Kidney tubule cell (primary cell): ENCODE measurements around the gene SGPL1.

Experiments used
- DNase-seq: peaks from one replicate; pipeline ENCODE4 v3.0.0-alpha.2; 2018; ENCODE audit warnings: low spot score

The SGPL1 gene

GRCh38 chr10:70810967-70811366 lies 4.8 kb upstream of the SGPL1 start:
- no peak for DNase-seq

DNA sequence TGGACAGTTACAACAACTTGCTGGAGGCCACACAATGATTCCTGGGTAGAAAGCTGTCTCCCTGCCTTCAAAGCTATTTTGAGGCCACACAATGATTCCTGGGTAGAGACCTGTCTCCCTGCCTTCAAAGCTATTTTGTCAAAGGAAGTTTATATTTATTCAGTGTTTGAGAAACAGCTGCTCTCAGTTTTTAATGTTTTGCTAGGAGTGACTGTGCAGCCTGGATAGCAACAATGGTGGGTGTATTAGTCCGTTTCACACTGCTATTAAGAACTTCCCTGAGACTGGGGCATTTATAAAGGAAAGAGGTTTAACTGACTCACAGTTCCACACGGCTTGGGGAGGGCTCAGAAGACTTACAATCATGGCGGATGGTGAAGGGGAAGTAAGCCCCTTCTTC lies 3.9 kb upstream of the SGPL1 start:
- no peak for DNase-seq

DNA sequence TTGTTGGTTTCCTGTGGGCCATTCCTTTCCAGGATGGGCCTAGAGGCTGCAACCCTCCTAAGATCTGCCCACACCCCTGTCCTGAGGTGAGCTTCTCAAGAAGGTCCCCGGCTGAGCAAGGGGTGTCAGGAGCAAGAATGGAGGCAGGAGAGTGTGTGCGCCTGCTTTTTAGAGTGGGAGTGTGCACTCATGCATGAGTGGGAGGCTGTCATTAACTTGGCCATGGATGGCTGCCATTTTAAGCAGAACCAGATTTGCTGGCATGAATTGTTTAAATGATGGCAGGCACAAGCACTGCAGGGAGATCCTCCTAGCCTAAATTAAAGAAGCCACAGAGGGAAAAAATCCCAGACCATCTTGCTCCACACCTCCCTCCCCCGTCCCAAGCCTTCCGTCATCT lies 2.9 kb upstream of the SGPL1 start:
- DNase-seq: no peak

DNA sequence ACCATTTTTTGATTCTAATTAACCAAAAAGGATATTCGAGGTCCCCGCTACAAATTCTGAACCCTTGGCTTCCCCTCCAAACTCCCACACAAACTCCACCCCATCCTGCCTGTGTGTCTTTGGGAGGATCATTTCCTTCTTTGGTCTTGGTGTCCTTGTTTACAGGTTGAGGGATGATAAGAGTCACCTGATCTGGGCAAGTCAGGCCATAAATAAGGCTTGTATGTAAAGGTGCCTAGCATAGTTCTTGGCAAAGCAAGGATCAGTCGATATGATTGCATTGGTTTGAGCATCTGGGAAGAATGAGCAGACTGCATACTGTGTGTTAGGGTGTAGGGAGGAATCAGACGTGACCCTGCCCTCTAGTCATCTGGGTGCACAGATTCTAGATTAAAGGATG lies 1.6 kb upstream of the SGPL1 start:
- no peak for DNase-seq

- DNase-seq: peak; percentile 91
Observed at GRCh38 chr10:70816220-70816894, 609 bp downstream of the SGPL1 start.

DNA sequence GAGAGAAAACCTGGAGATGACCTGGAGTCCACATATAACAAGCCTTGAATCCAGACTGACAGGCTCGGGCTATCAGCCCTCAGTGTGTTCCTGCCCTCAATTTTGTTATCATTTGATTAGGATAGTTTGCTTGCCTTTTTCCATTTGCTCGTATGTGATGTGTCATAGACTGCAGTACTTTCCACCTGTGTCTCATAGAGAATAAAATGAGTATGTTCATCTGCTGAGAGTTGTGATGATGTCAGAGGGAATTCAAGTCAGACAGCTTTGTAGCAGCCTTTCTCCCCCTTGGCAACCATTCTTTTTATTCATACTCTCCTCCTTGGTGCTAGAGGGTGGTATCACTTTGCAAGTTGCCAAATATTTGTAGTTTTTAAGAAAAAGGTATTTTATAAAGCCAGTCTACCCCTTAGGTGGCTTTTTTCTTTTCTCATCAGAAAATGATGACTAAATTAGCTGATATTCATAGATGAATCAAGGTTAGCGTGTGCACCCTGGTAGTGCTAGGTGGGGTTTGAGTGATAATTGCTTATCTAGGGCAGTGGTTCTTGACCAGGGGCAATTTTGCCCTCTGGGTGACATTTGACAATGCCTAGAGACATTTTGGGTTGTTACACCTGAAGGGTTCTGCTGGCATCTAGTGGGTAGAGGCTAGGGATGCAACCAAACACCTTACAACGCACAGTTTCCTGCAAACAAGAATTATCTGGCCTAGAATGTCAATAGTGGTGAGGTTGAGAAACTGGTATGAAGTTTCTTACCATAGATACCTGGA lies 5.4 kb downstream of the SGPL1 start:
- DNase-seq: peak; percentile 38

DNA sequence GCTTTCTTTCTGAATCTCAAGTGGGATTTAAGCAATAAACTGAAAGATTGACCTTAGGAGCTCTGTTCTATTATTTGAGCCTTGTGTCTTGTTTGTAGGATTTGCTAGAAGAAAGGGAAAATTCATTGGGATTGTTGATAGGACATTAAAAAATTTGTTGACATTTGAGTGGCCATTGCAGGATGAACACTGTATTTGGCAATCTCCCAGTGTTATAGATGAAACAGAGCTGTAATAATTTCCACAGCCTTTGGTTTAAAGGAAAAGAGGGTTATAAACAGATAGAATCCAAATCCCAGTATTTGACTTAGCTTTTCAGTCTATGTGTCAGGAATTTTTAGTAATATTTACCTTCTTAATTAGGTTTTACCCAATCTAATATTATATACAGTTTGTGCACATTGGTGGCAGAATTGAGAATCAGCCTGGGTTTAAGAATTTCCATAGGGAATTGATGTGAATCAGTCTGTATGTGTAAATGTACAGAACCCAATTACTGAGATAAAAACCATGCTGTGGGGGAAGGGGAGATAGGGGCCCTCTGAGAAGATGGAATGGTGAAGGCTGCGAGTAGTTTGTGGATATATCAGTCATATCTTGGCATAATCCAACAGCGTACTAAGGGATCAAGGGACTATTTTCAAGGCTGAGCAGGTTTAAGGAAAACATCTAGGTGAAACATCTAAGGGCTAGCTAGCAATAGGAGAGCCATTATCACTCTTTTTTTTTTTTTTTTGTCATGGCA lies 6.5 kb downstream of the SGPL1 start:
- no peak for DNase-seq

DNA sequence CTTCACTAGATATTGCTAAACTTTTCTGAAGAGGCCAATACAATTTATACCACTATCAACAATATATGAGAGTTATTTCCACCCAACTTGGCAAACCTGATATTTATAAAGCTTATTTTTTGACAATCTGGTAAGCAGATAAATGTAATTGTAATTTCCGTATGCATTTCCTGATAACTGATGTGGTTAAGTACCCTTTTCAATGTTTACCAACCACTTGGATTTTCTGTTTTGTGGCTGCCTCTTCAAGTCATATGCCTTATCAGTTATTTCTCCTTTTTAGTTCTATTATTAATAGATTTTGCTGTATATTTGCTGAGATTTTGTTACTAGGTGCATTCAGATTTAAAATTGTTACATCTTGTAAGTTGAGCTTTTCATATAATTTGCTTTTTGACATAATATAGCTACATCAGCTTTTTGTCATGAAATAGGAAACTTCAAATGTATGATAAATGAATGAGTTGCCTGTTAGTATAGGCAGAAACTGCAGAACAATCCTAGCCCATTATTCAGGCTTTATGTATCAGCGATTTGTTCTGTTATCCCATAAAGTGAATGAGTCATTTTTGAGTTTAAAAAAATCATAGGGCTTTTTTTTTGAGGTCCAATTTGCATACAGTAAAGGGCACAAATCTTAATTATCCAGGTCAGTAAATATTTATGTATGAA lies 11.5 kb downstream of the SGPL1 start:
- DNase-seq: no peak

- no peak for DNase-seq
Observed at GRCh38 chr10:70828923-70829322, 13.2 kb downstream of the SGPL1 start.

- no peak for DNase-seq
Observed at GRCh38 chr10:70829543-70829942, 13.8 kb downstream of the SGPL1 start.

DNA sequence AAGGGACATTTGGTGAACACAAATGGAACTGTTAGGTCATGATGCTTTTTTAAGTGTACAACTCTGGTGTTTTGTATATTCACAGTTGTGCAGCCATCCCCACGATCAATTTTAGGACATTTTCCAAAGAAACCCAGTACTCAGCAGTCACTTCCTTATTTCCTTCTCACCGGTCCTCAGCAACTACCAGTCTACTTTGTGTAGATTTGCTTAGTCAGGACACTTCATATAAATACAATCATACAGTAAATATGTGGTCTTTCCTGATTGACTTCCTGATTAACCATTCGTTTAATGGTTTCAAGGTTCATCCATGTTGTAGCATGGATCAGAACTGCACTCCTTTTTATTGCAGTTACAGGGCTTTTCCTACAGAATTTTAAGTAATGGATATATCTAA lies 14.4 kb downstream of the SGPL1 start:
- DNase-seq: peak; percentile 71

DNA sequence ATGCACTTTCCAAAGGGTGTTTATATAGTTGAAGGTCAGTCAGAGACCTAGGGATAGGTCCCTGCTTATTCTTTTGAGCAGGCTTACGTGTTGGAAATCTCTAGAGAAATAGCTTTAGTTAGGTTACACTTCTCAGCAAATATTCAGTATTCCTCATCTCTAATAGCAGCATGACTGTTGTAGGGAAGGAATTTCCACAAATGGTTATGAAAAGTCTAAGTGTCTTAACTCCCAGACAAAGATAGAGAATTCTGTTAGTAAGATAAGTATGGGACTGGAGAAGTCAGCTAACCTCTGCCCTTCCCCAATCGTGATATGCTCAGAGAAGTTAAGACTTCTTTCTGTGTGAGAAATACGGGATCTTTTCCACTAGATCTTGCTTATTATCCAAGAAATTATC lies 16.5 kb downstream of the SGPL1 start:
- no peak for DNase-seq

DNA sequence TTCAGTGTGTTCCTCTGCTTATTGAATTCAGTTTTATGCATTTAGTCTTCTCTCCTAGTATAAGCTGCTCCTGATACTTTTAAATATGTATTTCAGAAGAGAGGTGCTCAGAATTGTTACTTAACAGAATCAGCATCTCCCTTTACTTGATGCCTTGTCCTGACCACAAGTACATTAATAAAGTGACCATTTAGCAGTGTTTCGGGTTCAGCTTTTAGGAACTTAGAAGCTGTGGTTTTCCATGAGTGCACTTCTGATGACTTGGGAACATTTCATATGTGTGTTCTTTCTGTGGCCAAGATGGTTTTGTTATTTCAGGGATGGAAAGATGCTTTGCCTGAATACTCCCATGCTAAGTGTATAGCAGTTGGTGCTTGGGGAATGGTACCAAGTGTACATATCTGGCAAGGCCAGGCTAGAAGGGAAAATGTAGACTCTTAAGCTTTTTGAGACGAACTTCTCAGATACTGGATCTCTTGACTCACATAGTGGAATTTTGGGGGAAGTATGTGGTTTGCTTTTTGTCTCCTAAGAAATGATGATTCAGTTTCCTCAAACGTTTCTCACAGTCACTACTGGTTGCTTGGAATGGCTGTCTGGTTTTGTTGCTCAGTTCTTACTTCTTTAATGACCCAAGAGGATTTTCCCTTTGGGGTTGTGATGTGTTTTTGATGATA lies 17.2 kb downstream of the SGPL1 start:
- DNase-seq: peak; percentile 86

DNA sequence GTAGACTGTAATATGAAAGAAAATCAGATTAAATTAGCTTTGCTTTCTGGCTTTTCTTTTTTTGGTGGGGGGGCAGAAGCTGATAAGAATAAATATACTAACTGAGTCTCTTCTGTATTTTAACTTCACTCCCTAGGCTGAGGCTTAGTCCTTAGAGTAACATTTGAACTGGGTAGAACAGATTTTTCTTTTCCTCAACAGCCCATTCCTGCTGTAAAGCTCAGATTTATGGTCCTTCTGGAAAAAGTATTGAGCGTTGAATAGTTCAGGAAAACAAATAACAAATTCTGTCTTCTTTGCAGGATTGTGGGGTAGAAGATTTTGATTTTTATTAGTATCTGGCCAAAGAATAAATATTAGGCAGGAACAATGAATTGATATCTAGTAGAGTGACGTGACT lies 17.9 kb downstream of the SGPL1 start:
- no peak for DNase-seq

GRCh38 chr10:70834021-70834420 lies 18.3 kb downstream of the SGPL1 start:
- DNase-seq: no peak

- no peak for DNase-seq
Observed at GRCh38 chr10:70834441-70835151, 18.8 kb downstream of the SGPL1 start.

DNA sequence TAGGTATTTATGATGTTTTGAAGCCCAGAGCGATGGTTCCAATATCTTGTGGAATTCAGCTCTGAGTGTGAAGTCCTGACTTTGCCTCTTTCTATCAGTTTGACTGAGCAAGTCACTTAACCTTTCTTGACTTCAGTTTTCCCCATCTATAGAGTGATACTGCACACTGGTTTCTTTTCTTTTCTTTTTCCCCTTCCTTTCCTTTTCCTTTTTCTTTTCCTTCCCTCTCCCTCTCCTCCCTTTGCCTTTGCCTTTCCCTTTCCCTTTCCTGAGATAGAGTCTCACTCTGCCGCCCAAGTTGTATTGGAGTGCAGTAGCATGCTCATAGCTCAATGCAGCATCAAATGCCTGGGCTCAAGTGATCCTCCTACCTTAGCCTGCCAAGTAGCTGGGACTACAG lies 20.6 kb downstream of the SGPL1 start:
- no peak for DNase-seq

- DNase-seq: no peak
Observed at GRCh38 chr10:70837660-70838059, 21.9 kb downstream of the SGPL1 start.

- no peak for DNase-seq
Observed at GRCh38 chr10:70838270-70838805, 22.6 kb downstream of the SGPL1 start.

GRCh38 chr10:70840836-70841235 lies 25.1 kb downstream of the SGPL1 start:
- DNase-seq: no peak

DNA sequence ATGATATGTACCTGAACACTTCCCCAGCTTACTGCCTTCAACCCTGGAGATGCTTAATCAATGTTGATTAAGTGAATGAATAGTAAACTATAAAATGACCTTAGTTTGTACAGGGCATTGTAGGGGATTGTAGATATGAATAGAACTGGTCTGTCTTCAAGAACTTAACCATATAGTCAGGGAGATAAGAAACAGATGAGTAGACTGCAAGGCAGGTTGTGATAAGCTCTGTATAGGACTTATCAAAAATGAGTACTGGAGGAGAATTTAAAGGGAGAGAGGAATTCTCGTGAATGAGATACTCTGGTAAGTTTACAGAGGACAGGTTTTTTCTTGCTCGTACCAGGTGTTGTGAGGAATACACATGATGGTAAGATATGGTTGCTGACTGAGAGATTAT lies 27.6 kb downstream of the SGPL1 start:
- DNase-seq: no peak
